Chondrocyte (in vitro differentiated cells): ENCODE measurements around the gene MME. TPM values are rescaled to one million over a fixed set of nuclear protein-coding genes. Genes with fewer than 3 reads are reported as not detected.
"Not testable (repeated sequence)": the region's sequence is repeated elsewhere in the genome, so short reads cannot be mapped to it uniquely, and the experiment has no call there.

Experiments used
- DNase-seq: peaks from one replicate; pipeline ENCODE4 v3.0.0; 2021; ENCODE audit warnings: mixed read lengths, low spot score
- H3K27ac Mint-ChIP-seq: one replicate; pipeline ENCODE4 v1.8.0; 2021; ENCODE audit warnings: mild to moderate bottlenecking, moderate library complexity, mixed read lengths; ENCODE audit not compliant: unreplicated experiment
- H3K27me3 Mint-ChIP-seq: 2 replicates; pipeline ENCODE4 v1.8.0; 2021; ENCODE audit warnings: low read depth, mixed read lengths
- H3K36me3 Mint-ChIP-seq: 2 replicates; pipeline ENCODE4 v1.8.0; 2021; ENCODE audit warnings: low read depth, mixed read lengths
- H3K4me1 Mint-ChIP-seq: 2 replicates; pipeline ENCODE4 v1.8.0; 2021; ENCODE audit warnings: low read depth, mild to moderate bottlenecking, mixed read lengths
- H3K4me3 Mint-ChIP-seq: one replicate; pipeline ENCODE4 v1.8.0; 2021; ENCODE audit warnings: mild to moderate bottlenecking, moderate library complexity, mixed read lengths; ENCODE audit not compliant: unreplicated experiment
- H3K9me3 Mint-ChIP-seq: 2 replicates; pipeline ENCODE4 v1.8.0; 2021; ENCODE audit warnings: low read depth, mixed read lengths
- CTCF ChIP-seq: fragments of 200-600 bp; sonication (generic); IDR thresholded peaks from 2 replicates; pipeline ENCODE4 v1.5.0; 2021; ENCODE audit warnings: antibody characterized with exemption, mild to moderate bottlenecking, moderate library complexity
- total RNA-seq: library from RNA; stranded (reverse); gene quantifications from 3 replicates; pipeline ENCODE4 v1.2.1, GENCODE V29; 2021

Gene MME
- total RNA-seq, 1 donor from 2014 or later: 2.5 TPM

GRCh38 chr3:155110996-155111901, 31.1 kb downstream of the MME start:
- no peak for TF ChIP-seq CTCF
- Mint-ChIP-seq H3K9me3 (no peaks in the 10 kb centered on the region), H3K4me3 (no peak overlapping the region), H3K27me3 (peaks cover 16% of the 10 kb centered on the region), H3K4me1 (no peaks in the 10 kb centered on the region), H3K27ac (no peak overlapping the region), H3K36me3 (no peaks in the 10 kb centered on the region)
- no peak for DNase-seq

GRCh38 chr3:155111971-155112370, 31.9 kb downstream of the MME start:
- Mint-ChIP-seq H3K36me3 (no peaks in the 10 kb centered on the region), H3K9me3 (no peaks in the 10 kb centered on the region), H3K27me3 (peaks cover 16% of the 10 kb centered on the region), H3K27ac (no peak overlapping the region), H3K4me3 (no peak overlapping the region), H3K4me1 (no peaks in the 10 kb centered on the region)
- DNase-seq: no peak
- no peak for TF ChIP-seq CTCF

- H3K27me3 Mint-ChIP-seq: peaks cover 16% of the 10 kb centered on the region
- TF ChIP-seq CTCF: no peak
- no peak overlapping the region for H3K4me3 Mint-ChIP-seq
- DNase-seq: no peak
- no peaks in the 10 kb centered on the region for H3K9me3 Mint-ChIP-seq
- no peaks in the 10 kb centered on the region for H3K36me3 Mint-ChIP-seq
- no peaks in the 10 kb centered on the region for H3K4me1 Mint-ChIP-seq
- no peak overlapping the region for H3K27ac Mint-ChIP-seq
Observed at GRCh38 chr3:155112661-155113389, 32.7 kb downstream of the MME start.

- H3K4me1 Mint-ChIP-seq, H3K27ac Mint-ChIP-seq, H3K27me3 Mint-ChIP-seq, H3K9me3 Mint-ChIP-seq, H3K4me3 Mint-ChIP-seq, DNase-seq, H3K36me3 Mint-ChIP-seq: not testable (repeated sequence)
Observed at GRCh38 chr3:155124745-155125144, 44.6 kb downstream of the MME start.

- TF ChIP-seq CTCF: no peak
- Mint-ChIP-seq H3K9me3 (peaks cover 3% of the 10 kb centered on the region), H3K4me1 (no peaks in the 10 kb centered on the region), H3K27ac (no peak overlapping the region), H3K27me3 (peaks cover 2% of the 10 kb centered on the region), H3K36me3 (no peaks in the 10 kb centered on the region), H3K4me3 (no peak overlapping the region)
- DNase-seq: no peak
Observed at GRCh38 chr3:155129396-155129795, 49.3 kb downstream of the MME start.
